HUES48 (cell line): ENCODE results near the gene SLC25A41.
A peak's percentile ranks its signal among the peaks of the same experiment; 100 is the strongest.
"Not testable (repeated sequence)": the region's sequence is repeated elsewhere in the genome, so short reads cannot be mapped to it uniquely, and the experiment has no call there.

Source experiments
- H3K27ac ChIP-seq: one replicate; pipeline ENCODE4 v1.7.0; 2013; ENCODE audit warnings: low read depth, low read length, inconsistent platforms
- H3K27me3 ChIP-seq: 2 replicates; pipeline ENCODE4 v1.6.1; 2013; ENCODE audit warnings: mild to moderate bottlenecking, low read length; ENCODE audit not compliant: control insufficient read depth, insufficient read depth
- H3K36me3 ChIP-seq: 2 replicates; pipeline ENCODE4 v1.6.1; 2013; ENCODE audit warnings: low read length; ENCODE audit not compliant: control insufficient read depth, insufficient read depth
- H3K4me1 ChIP-seq: 2 replicates; pipeline ENCODE4 v1.6.1; 2013; ENCODE audit warnings: mild to moderate bottlenecking, low read length; ENCODE audit not compliant: control insufficient read depth, insufficient read depth
- H3K4me3 ChIP-seq: 2 replicates; pipeline ENCODE4 v1.5.1; 2013; ENCODE audit warnings: mild to moderate bottlenecking, low read depth, low read length
- H3K9ac ChIP-seq: 2 replicates; pipeline ENCODE4 v1.6.1; 2013; ENCODE audit warnings: mild to moderate bottlenecking, low read depth, low read length, moderate library complexity
- H3K9me3 ChIP-seq: 2 replicates; pipeline ENCODE4 v1.6.1; 2013; ENCODE audit warnings: low read length; ENCODE audit not compliant: control insufficient read depth, insufficient read depth

SLC25A41 gene

DNA sequence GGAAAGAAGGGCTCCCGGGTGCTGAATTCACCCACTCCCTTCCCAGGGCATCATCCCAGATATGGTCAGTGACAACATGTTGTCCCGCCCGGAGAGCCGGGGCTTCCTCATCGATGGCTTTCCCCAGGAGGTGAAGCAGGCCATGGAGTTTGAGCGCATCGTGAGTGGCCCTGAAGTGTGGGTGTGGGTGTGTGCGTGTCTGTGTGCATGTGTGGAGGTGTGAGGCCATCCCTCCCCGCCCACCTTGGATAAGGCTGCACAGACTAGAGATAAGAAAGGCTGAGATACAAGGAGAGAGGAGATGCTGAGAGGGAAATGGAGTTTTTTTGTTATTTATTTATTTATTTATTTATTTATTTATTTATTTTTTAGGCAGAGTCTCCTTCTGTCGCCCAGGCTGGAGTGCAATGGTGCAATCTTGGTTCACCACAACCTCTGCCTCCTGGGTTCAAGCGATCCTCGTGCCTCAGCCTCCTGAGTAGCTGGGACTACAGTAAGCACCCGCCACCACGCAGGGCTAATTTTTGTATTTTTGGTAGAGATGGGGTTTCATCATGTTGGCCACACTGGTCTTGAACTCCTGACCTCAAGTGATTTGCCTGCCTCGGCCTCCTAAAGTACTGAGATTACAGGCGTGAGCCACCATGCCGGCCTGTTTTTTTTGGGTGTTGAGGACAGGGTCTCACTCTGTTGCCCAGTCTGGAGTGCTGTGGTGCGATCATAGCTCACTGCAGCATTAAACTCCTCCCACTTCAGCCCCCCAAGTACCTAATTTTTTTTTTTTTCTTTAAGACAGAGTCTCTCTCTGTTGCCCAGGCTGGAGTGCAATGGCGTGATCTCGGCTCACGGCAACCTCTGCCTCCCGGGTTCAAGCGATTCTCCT, 33.3 kb downstream of the SLC25A41 start:
- not testable (repeated sequence) for H3K9ac ChIP-seq, H3K36me3 ChIP-seq, H3K4me3 ChIP-seq, H3K4me1 ChIP-seq, H3K27ac ChIP-seq, H3K9me3 ChIP-seq, H3K27me3 ChIP-seq

DNA sequence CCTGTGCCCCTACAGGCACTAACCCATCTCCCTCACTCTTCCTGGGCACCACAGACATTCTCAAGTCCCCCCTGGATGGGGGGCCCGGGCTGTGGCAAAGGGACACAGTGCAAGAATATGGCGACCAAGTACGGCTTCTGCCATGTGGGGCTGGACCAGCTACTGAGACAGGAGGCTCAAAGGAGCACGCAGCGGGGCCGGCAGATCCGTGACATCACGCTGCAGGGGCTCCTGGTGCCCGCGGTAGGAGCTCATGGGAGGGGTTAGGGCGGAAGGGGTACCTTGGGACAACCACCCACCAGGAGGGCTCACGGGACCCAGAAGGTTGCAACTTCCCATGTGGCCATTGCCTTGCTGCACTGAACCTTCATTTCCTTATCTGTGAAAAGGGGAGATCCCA, 37.3 kb downstream of the SLC25A41 start:
- Histone ChIP-seq H3K27me3 (no peaks in the 10 kb centered on the region), H3K4me1 (peaks cover 6% of the 10 kb centered on the region), H3K27ac (no peak overlapping the region), H3K4me3 (no peak overlapping the region), H3K9me3 (no peaks in the 10 kb centered on the region), H3K9ac (no peak overlapping the region), H3K36me3 (peaks cover 6% of the 10 kb centered on the region)

DNA sequence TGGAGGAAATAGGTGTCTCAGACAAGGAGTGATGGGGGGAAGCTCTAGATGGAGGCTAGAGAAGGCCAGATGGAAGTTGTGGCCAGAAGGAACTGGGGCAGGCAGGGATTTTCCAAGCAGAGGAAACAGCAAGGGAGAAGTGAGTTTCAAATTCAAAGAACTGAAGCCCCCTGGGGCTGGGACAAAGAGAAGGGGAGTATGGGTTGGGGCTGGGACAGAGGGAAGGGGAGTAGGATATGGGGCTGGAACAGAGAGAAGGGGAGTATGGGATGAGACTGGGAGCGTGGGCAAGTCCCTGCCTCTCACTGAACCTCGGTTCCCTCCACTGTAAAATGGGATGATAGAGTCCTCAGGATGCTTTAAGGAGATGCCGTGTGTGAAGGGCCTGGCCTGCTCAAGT, 38.7 kb downstream of the SLC25A41 start:
- Histone ChIP-seq H3K36me3 (peaks cover 14% of the 10 kb centered on the region), H3K4me1 (peaks cover 6% of the 10 kb centered on the region), H3K27me3 (no peaks in the 10 kb centered on the region), H3K9me3 (no peaks in the 10 kb centered on the region), H3K27ac (peak overlapping the region; percentile 98), H3K4me3 (no peak overlapping the region), H3K9ac (no peak overlapping the region)

DNA sequence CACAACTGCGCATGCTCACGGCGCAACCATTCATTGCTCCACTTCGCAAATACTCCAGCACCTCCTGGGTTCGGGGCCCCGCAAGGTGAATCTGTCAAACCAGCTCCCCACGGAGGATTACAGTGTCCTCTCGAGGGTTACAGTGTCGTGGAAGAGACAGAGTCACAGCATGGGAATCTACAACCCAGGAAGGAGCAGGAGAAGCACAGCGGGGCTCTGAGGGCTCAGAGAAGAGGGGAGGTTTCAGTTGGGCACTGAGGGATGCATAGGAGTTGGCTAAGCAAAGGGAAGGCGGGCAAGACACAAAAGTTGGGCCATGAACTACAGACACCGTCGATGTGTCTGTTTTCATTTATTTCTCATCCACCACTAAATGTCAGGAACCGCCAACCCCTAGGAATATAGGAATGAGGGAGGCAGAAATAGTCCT, 39.6 kb downstream of the SLC25A41 start:
- Histone ChIP-seq H3K27ac (peak overlapping the region; percentile 98), H3K9ac (peak overlapping the region; percentile 63), H3K36me3 (peaks cover 22% of the 10 kb centered on the region), H3K9me3 (no peaks in the 10 kb centered on the region), H3K27me3 (no peaks in the 10 kb centered on the region), H3K4me1 (peaks cover 6% of the 10 kb centered on the region), H3K4me3 (peak overlapping the region; percentile 92)

DNA sequence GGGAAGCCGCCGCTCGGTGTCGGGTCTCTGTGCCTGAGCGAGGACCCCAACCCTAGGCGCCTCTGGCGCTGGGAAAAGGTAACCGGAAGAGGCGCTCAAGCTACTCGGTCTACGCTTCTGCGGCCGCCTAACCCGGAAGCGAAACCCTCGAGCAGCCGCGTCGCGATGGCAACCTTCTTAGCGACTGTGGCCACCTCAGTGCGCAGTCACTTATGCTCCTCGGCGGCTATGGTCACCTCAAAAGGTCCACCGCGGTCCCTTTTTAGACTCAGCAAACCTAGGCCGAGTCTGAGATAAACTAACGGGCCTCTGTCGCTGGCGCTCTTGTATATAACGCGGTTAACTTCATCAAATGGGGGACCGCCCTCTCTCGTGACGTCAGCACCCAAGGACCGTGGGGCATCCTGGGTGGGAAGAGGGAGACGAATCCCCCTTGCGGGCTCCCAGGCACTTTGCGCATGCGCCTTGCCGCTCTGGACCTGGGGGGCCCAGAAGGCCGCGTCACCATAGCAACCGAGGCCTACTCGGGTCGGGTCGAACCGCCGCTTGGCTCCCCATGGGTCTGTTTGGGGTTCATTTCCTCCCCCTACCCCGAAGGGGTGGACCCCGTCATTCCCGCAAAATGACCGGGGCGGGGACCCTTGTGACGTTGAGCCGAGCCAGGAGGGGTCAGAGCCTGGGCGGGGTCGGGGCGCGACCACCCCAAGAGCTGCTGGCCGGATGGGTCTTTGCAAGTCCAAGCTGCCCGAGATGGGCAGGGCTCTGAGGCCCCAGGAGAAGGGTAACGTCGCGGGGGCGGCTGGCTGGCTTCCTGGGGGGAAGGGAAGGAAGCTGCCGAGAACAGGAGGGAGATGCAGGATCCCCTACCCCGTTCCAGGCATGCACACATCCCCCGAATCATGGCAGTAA, 40.2 kb downstream of the SLC25A41 start, which contains the start of gene GTF2F1:
TSS of gene GTF2F1 (minus strand) at position 91 of the 909 bp plus-strand sequence. CDS start 169 bp downstream, outside the sequence.
- H3K4me3 ChIP-seq = peak within 1 kb of the TSS; percentile 92
- H3K9me3 ChIP-seq = no peaks in the 10 kb centered on the region
- H3K27ac ChIP-seq = peak within 1 kb of the TSS; percentile 98
- peak within 1 kb of the TSS; percentile 68 for H3K9ac ChIP-seq
- H3K27me3 ChIP-seq = no peaks in the 10 kb centered on the region
- H3K36me3 ChIP-seq = peaks cover 29% of the 10 kb centered on the region
- H3K4me1 ChIP-seq = peaks cover 6% of the 10 kb centered on the region

DNA sequence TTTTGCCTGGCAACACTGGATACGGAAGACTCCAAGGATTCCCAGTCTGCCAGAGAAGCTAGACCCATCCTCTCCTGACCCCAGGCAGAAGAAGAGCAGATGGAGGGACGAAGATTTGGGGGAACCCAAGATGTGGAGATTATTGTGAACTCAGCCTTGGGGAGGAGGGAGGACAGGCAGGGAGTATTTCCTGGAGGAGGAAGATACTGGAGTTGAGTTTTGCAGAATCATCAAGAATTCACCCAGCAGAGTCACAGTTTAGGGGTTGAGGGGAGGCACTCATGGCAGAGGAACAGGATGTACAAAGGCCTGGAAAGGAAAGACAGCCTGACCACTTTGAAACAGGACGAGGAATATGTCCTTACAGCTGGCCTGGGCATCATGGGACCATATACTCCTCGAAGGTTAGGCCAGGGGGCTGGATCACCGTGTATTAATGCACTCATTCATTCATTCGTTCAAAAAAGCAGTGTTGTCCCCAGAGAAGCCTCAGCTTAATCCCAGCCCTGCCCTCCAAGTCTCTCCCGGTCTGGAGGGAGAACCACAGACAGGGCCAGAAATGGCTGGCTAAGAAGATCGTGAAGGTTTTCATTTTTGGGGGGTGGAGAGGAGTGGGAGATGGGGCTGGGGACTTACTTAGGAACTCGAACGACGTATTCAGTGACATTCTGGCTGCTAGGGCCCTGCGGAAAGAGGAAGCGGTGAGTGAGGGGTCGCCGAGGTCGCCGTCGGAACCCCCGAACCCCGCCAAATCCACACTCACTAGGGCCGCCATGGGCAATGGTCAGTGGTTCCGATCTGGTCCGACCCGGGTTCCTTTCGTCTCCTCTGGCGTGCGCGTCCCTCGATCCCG, 41.1 kb downstream of the SLC25A41 start:
- Histone ChIP-seq H3K27ac (peak overlapping the region; percentile 98), H3K36me3 (peaks cover 36% of the 10 kb centered on the region), H3K27me3 (no peaks in the 10 kb centered on the region), H3K9ac (peak overlapping the region; percentile 68), H3K4me3 (peak overlapping the region; percentile 92), H3K9me3 (no peaks in the 10 kb centered on the region), H3K4me1 (peaks cover 6% of the 10 kb centered on the region)

DNA sequence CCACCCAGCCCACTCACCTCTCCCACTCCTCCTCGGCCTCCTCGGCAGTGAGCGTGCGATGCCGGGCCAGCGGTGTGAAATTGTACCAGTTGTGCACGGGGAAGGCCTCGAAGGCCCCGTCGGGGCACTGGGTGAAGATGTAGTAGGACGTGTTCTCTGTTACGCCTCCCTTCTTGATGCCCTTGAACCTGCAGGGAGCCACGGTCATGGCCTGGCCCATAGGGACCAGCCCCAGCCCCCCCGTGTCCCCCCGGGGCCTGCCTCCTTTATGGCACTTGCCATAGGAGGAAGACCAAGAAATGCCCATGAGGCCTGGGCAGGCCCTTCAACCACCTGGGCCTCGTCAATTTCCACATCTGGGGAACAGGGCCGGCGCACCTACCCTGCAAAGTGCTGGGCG, 46.2 kb downstream of the SLC25A41 start:
- H3K4me1 ChIP-seq = no peaks in the 10 kb centered on the region
- H3K27me3 ChIP-seq = no peaks in the 10 kb centered on the region
- no peak overlapping the region for H3K9ac ChIP-seq
- H3K36me3 ChIP-seq = peaks cover 78% of the 10 kb centered on the region
- H3K9me3 ChIP-seq = no peaks in the 10 kb centered on the region
- no peak overlapping the region for H3K27ac ChIP-seq
- H3K4me3 ChIP-seq = no peak overlapping the region

DNA sequence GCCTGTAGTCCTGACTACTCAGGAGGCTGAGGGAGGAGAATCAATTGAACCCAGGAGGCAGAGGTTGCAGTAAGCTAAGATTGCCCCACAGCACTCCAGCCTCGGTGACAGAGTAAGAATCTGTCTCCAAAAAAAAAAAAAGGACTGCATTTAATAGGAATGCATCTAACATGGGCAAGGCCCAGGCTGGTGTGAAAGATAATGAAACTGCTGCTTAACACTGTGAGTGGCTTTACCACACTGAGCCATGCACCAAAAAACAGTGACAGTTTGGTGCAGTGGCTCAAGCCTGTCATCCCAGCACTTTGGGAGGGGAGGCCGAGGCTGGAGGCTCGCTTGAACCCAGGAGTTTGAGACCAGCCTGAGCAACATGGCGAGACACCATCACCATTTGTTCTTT, 49.2 kb downstream of the SLC25A41 start:
- Histone ChIP-seq H3K9ac (no peak overlapping the region), H3K9me3 (no peaks in the 10 kb centered on the region), H3K27me3 (no peaks in the 10 kb centered on the region), H3K4me1 (no peaks in the 10 kb centered on the region), H3K4me3 (no peak overlapping the region), H3K36me3 (peaks cover 89% of the 10 kb centered on the region), H3K27ac (no peak overlapping the region)

DNA sequence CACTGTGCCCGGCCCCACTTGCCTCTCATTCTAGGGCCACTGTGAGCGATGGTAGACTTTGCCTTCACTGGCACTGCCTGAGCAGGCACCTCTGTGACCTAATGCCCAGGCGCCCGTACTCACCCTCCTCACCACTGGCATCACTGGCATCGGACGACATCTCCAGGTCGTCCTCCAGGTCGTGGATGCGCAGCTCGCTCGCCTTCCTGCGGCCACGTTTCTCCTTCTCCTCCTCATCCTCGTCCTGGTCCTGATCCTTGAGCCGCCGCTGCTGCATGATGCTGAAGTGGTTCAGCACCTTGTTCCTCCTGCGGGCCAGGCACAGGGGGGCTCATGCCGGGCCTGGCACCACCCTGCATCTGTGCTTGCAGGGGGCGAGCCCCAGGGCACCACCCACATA, 50.4 kb downstream of the SLC25A41 start:
- no peaks in the 10 kb centered on the region for H3K27me3 ChIP-seq
- H3K36me3 ChIP-seq = peaks cover 87% of the 10 kb centered on the region
- no peaks in the 10 kb centered on the region for H3K9me3 ChIP-seq
- H3K4me3 ChIP-seq = no peak overlapping the region
- no peak overlapping the region for H3K27ac ChIP-seq
- no peak overlapping the region for H3K9ac ChIP-seq
- H3K4me1 ChIP-seq = no peaks in the 10 kb centered on the region

DNA sequence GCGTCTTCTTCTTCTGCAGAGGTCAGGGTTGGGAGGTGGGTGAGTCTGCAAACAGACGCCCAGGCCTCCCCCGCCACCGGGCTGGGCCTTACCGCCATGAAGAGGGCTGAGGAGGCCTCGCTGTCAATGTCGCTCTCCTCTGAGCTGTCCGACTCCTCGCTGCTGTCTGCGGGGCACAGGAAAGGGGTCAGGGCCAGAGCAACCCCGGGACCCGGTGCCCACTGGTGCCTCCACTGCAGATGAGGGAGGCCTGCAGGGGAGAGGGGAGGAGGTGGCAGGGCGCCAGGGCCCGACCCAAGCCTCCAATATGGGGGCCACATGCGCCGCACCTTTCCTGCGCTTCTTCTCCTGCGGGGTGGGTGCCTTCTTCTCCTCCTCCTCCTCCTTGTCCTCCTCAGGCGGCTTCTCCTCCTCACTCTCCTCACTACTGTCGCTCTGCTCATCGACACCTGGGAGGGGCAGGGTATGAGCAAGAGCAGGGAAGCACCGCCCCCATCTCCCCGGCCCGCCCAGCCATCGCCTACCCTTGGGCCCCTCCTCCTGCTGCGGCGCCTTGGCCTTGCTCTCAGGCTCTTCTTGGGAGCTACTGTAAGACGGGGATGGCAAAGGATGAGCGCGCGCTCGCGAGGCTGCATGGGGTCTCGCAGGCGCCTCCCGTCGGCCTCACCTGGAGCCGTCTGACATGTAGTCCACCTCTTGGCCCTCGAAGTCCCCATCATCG, 52.4 kb downstream of the SLC25A41 start:
- Histone ChIP-seq H3K27me3 (no peaks in the 10 kb centered on the region), H3K9ac (no peak overlapping the region), H3K27ac (no peak overlapping the region), H3K4me3 (no peak overlapping the region), H3K9me3 (no peaks in the 10 kb centered on the region), H3K4me1 (no peaks in the 10 kb centered on the region), H3K36me3 (peaks cover 72% of the 10 kb centered on the region)
